ENCODE measurements around the gene EEF1AKMT4.

DNA sequence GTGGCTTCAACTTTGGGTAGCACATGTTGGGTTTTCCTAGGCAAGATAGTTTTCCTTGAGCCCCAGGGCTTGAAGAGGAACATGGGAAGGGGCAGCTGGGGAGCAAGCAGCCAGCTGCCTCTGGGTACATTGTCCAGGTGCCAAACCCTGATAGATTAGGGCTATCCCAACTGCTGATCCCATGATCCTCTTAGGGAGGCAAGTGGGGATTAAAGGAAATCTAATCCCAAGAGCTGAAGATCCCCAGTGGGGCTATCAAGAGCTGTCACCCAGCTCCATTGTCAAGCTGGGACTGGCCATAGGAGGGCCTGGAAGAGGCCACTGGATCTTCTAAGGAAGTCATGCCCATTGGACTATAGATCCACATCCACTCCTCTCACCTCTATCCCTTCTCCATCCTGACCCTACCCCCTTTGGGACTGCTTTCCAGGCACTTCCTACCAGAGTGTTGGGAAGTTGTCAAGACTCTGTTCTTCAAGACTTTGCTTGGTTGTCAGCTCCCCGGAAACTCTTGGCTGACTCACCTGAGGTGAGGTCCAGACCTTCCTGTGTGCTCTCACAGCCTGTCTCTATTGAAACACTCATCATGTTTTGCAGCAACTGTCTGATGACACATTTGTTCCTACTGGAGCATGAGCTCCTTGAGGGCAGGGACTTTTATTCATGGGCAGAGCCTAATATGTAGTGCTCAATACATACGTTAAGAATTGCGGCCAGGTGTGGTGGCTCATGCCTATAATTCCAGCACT lies 6.0 kb downstream of the EEF1AKMT4 start:
- TF ChIP-seq SUZ12 (IDR thresholded peaks at IDR 0.05) (no peak), HDGF (IDR thresholded peaks at IDR 0.05; ENCODE audit: borderline replicate concordance) (no peak), FOXK2 (IDR thresholded peaks at IDR 0.05) (no peak), LEF1 (IDR thresholded peaks at IDR 0.05; ENCODE audit: borderline replicate concordance) (no peak), PKNOX1 (IDR thresholded peaks at IDR 0.05) (no peak), SP1 (IDR thresholded peaks at IDR 0.05) (no peak), FOXM1 (IDR thresholded peaks at IDR 0.05; ENCODE audit: borderline replicate concordance) (no peak), CTBP1 (IDR thresholded peaks at IDR 0.05; ENCODE audit: borderline replicate concordance) (no peak)
